K562 (cell line): Measurements from ENCODE around the gene PIKFYVE. TPM values are rescaled to one million over a fixed set of nuclear protein-coding genes. Genes with fewer than 3 reads are reported as not detected.
A peak's percentile ranks its signal among the peaks of the same experiment; 100 is the strongest.

Experiments
- ATAC-seq: fragments of 200-7000 bp; cut with Tn5 transposase; 3 replicates; pipeline ENCODE4 v1.9.1; 2020; ENCODE audit warnings: moderate library complexity
- BruUV-seq: library from RNA; stranded (reverse); fragments of 400-500 nt; replicated peaks from 2 replicates; lab custom pipeline; 2021; lab: Mats Ljungman, UMichigan
- CTCF ChIA-PET: fragments of 300-600 bp; formaldehyde crosslinking; extraction: SDS; loops from one replicate; lab custom pipeline; 2021; ENCODE audit warnings: low intra/inter-chr PET ratio; lab: Yijun Ruan, JAX
- POLR2A ChIA-PET: fragments of 300-600, 350-650 bp; sonication (Branson Sonifier 250); formaldehyde crosslinking; extraction: SDS; loops from one replicate; lab custom pipeline; 2021; ENCODE audit warnings: antibody characterized with exemption, inconsistent platforms; lab: Yijun Ruan, JAX
- DNase-seq, 4 experiments: peaks; one replicate each; pipeline versions ENCODE4 v3.0.0 to v3.0.0-alpha.2; 2011 to 2018; ENCODE audit warnings: low spot score in 3 of 4, mixed read lengths in 3 of 4; ENCODE audit errors: extremely low read depth in 1 of 4
- FAIRE-seq: peaks from 2 replicates; lab custom pipeline; 2011; peaks lifted over from hg19 to GRCh38; lab: Jason Lieb, UNC
- H2AFZ ChIP-seq: 2 replicates; pipeline ENCODE4 v1.6.0; 2011; ENCODE audit warnings: low read depth, low read length, control low read depth, inconsistent platforms
- H3K27ac ChIP-seq: fragments of 200-600 bp; 3 replicates; pipeline ENCODE4 v1.8.0; 2011; ENCODE audit warnings: low read depth, mild to moderate bottlenecking, control low read depth, inconsistent platforms, low read length, moderate library complexity, mixed read lengths; ENCODE audit errors: extremely low read depth
- H3K27me3 ChIP-seq, 2 experiments: fragments of 300-600 bp in 1 of 2; 2 replicates in 1 of 2; 3 replicates in 1 of 2; pipeline versions ENCODE4 v1.6.0 to v1.8.0; 2011; ENCODE audit warnings: inconsistent platforms in 2 of 2, low read length in 2 of 2, mild to moderate bottlenecking in 1 of 2, mixed read lengths in 1 of 2, moderate library complexity in 1 of 2; ENCODE audit not compliant: control insufficient read depth in 2 of 2, insufficient read depth in 2 of 2
- H3K36me3 ChIP-seq: fragments of 300-600 bp; 3 replicates; pipeline ENCODE4 v1.8.0; 2011; ENCODE audit warnings: mild to moderate bottlenecking, low read length, inconsistent platforms; ENCODE audit not compliant: control insufficient read depth, insufficient read depth
- H3K4me1 ChIP-seq, 2 experiments: fragments of 200-600 bp in 1 of 2; replicated peaks in 1 of 2; 2 replicates in 1 of 2; 3 replicates in 1 of 2; pipeline versions ENCODE4 v1.5.1 to v1.8.0; 2011; ENCODE audit warnings: inconsistent platforms in 2 of 2, low read length in 2 of 2, mild to moderate bottlenecking in 1 of 2, mixed read lengths in 1 of 2, moderate library complexity in 1 of 2; ENCODE audit not compliant: control insufficient read depth in 2 of 2, insufficient read depth in 2 of 2
- H3K4me2 ChIP-seq: 2 replicates; pipeline ENCODE4 v1.6.1; 2011; ENCODE audit warnings: low read length, control low read depth, inconsistent platforms, mixed read lengths; ENCODE audit not compliant: insufficient read depth
- H3K4me3 ChIP-seq: fragments of 200-600 bp; sonication (generic), shearing (Covaris generic); 2 replicates; pipeline ENCODE4 v1.5.1; 2016; ENCODE audit warnings: control low read depth, inconsistent platforms
- H3K79me2 ChIP-seq: fragments of 200-600 bp; 3 replicates; pipeline ENCODE4 v1.8.0; 2011; ENCODE audit warnings: low read length, inconsistent platforms; ENCODE audit not compliant: control insufficient read depth, insufficient read depth
- H3K9ac ChIP-seq, 2 experiments: 2 replicates each; pipeline versions ENCODE4 v1.6.0 to v1.6.1; 2011; ENCODE audit warnings: low read depth in 2 of 2, low read length in 2 of 2, control low read depth in 1 of 2, inconsistent platforms in 1 of 2, mild to moderate bottlenecking in 1 of 2, mixed read lengths in 1 of 2; ENCODE audit not compliant: insufficient read depth in 1 of 2
- H3K9me1 ChIP-seq: one replicate; pipeline ENCODE4 v1.6.0; 2011; ENCODE audit warnings: inconsistent platforms, mild to moderate bottlenecking, low read length, moderate library complexity; ENCODE audit not compliant: control insufficient read depth, insufficient read depth
- H3K9me3 ChIP-seq: replicated peaks from 2 replicates; pipeline ENCODE4 v1.5.1; 2011; ENCODE audit warnings: low read depth, low read length, inconsistent platforms; ENCODE audit not compliant: control insufficient read depth, insufficient read depth
- H4K20me1 ChIP-seq: replicated peaks from 2 replicates; pipeline ENCODE4 v1.6.1; 2011; ENCODE audit warnings: low read length, inconsistent platforms, mixed read lengths; ENCODE audit not compliant: control insufficient read depth, insufficient read depth
- ARID1B ChIP-seq: fragments of 450-650 bp; IDR thresholded peaks from 2 replicates; pipeline ENCODE4 v1.6.1; 2016; ENCODE audit warnings: antibody characterized with exemption, mild to moderate bottlenecking, inconsistent platforms
- CCNT2 ChIP-seq: IDR thresholded peaks from 2 replicates; pipeline ENCODE4 v1.6.1; 2011; ENCODE audit warnings: borderline replicate concordance, low read depth, mild to moderate bottlenecking, moderate library complexity, mixed read lengths, low read length; ENCODE audit not compliant: insufficient read length; ENCODE audit errors: extremely low read depth
- E2F4 ChIP-seq: sonication (generic); formaldehyde crosslinking; IDR thresholded peaks from 2 replicates; pipeline ENCODE4 v1.8.0; 2022; ENCODE audit warnings: mild to moderate bottlenecking, low read depth, missing genetic modification reagents
- MXD1 ChIP-seq: fragments of 250-450 bp; sonication (Bioruptor Pico); IDR thresholded peaks from 2 replicates; pipeline ENCODE4 v1.8.0; 2021; ENCODE audit warnings: borderline replicate concordance, mild to moderate bottlenecking, moderate library complexity; ENCODE audit not compliant: poor library complexity, severe bottlenecking
- NFATC3 ChIP-seq: fragments of 450-650 bp; IDR thresholded peaks from 2 replicates; pipeline ENCODE4 v1.6.1; 2017; ENCODE audit warnings: mild to moderate bottlenecking
- PBX2 ChIP-seq, 2 experiments: IDR thresholded peaks in 1 of 2; conservative IDR thresholded peaks in 1 of 2; 2 replicates each; pipeline ENCODE4 v1.6.1; 2016; ENCODE audit warnings: low read depth in 2 of 2, mild to moderate bottlenecking in 1 of 2, missing compliant biosample characterization in 1 of 2, missing genetic modification characterization in 1 of 2, moderate library complexity in 1 of 2
- TCF3 ChIP-seq: sonication (generic); formaldehyde crosslinking; IDR thresholded peaks from 2 replicates; pipeline ENCODE4 v1.4.0; 2020; ENCODE audit warnings: mild to moderate bottlenecking, missing genetic modification reagents
- TRIM28 ChIP-seq: fragments of 450-650 bp; IDR thresholded peaks from 2 replicates; pipeline ENCODE4 v1.6.1; 2017
- TSC22D4 ChIP-seq: fragments of 450-650 bp; IDR thresholded peaks from 2 replicates; pipeline ENCODE4 v1.6.1; 2016; ENCODE audit warnings: missing genetic modification characterization, missing biosample characterization, control low read depth
- ZNF174 ChIP-seq: fragments of 250-450 bp; sonication (Bioruptor Pico); IDR thresholded peaks from 2 replicates; pipeline ENCODE4 v1.4.0; 2020; ENCODE audit warnings: mild to moderate bottlenecking
- ZNF280B ChIP-seq: fragments of 250-450 bp; sonication (Bioruptor Pico); IDR thresholded peaks from 2 replicates; pipeline ENCODE4 v1.5.1; 2021; ENCODE audit warnings: mild to moderate bottlenecking
- ZNF41 ChIP-seq: fragments of 250-450 bp; sonication (Bioruptor Pico); conservative IDR thresholded peaks from 2 replicates; pipeline ENCODE4 v1.4.0; 2020; ENCODE audit warnings: mild to moderate bottlenecking
- ZNF639 ChIP-seq, 2 experiments: fragments of 200-800 bp in 1 of 2; sonication (Bioruptor generic) in 1 of 2; sonication (generic) in 1 of 2; formaldehyde crosslinking in 1 of 2; IDR thresholded peaks in 1 of 2; conservative IDR thresholded peaks in 1 of 2; 2 replicates each; pipeline versions ENCODE4 v1.5.0 to v1.6.1; 2016 to 2020; ENCODE audit warnings: missing compliant biosample characterization in 1 of 2, missing genetic modification characterization in 1 of 2, missing genetic modification reagents in 1 of 2
- WGBS: fragments of 100-300 bp; shearing (Covaris generic); methylation state at CpG from one replicate; pipeline ENCODE4 v1.1.6; 2016; ENCODE audit warnings: low coverage, mixed read lengths; ENCODE audit not compliant: insufficient coverage; ENCODE audit errors: missing lambda C conversion rate; 5-methylcytosine and 5-hydroxymethylcytosine counted together
- in situ Hi-C: fragments of 300-500 bp; cut with MboI; formaldehyde crosslinking; loops from 4 replicates; pipeline ENCODE4 v1.15.0; 2018; ENCODE audit warnings: inconsistent platforms, mixed read lengths
- intact Hi-C: fragments of 100-400 bp; cut with micrococcal nuclease; formaldehyde crosslinking; loops from 2 replicates; pipeline ENCODE4 v1.14.2; 2022
- polyA plus RNA-seq, 8 experiments: library from polyadenylated mRNA; depleted of rRNA in 4 of 8; stranded (reverse) in 5 of 8; unstranded in 3 of 8; fragments of >200 nt; fragmentation: Nextera tagmentation in 2 of 8; fragmentation: Illumina TruSeq in 1 of 8; extraction: Ambion mirVana in 2 of 8; extraction: Trizol in 1 of 8; gene quantifications; 2 replicates each; pipeline versions ENCODE4 v1.2.1 to v1.2.3, GENCODE V29; 2011 to 2014; ENCODE audit warnings: inconsistent platforms in 1 of 8, missing spikeins in 1 of 8
- total RNA-seq, 7 experiments: library from RNA; depleted of rRNA in 6 of 7; stranded (reverse); fragments of >200 nt in 6 of 7; fragmentation: Illumina TruSeq in 2 of 7; extraction: Trizol in 2 of 7; gene quantifications; 2 replicates each; pipeline versions ENCODE4 v1.2.1 to v1.2.3, GENCODE V29; 2011 to 2021; ENCODE audit warnings: low replicate concordance in 1 of 7

The PIKFYVE gene
- total and polyA plus RNA-seq, 9 of the 15 experiments (the other 6 are each of a cell fraction or from before 2014, with no cell fraction given), result 3.6 to 25.6 (median 16.7) TPM

GRCh38 chr2:208304157-208304556 is 38.1 kb downstream of the PIKFYVE start:
- Histone ChIP-seq H3K4me1 (peaks cover 0 to 6% of the 10 kb centered on the region in 2 experiments; a peak in 2 of 5 replicates), H2AFZ (no peak overlapping the region), H3K4me2 (no peak overlapping the region), H3K36me3 (peaks cover 63% of the 10 kb centered on the region), H3K27me3 (no peaks in the 10 kb centered on the region), H3K4me3 (no peak overlapping the region), H3K9me3 (no peaks in the 10 kb centered on the region), H3K27ac (no peak overlapping the region), H3K9ac (no peak overlapping the region), H3K9me1 (no peaks in the 10 kb centered on the region), H4K20me1 (no peaks in the 10 kb centered on the region), H3K79me2 (no peaks in the 10 kb centered on the region)
- ChIA-PET POLR2A (interaction anchor here (1.0 to 1.2 kb wide), 3 partner anchors 18 to 36 kb away, joined by 3 to 5 read pairs (median 3); no protein-coding TSS in a partner anchor), CTCF (no interaction called here)
- BruUV-seq, result no TSS peak
- peak in 1 of 4 experiments; percentile 6 for DNase-seq
- in situ Hi-C loops, result no loop called here
- ATAC-seq, result no peak
- intact Hi-C loops, result no loop called here
- FAIRE-seq, result no peak
- WGBS, result 42% methylated on average over 4 of the region's 4 CpGs
- TF ChIP-seq E2F4 (CRISPR knock-in tag) (no peak), ZNF639 (CRISPR knock-in tag; conservative IDR thresholded peaks at IDR 0.05 in 1 of 2, IDR thresholded peaks at IDR 0.05 in 1 of 2) (no peak), TRIM28 (no peak), ZNF41 (CRISPR knock-in tag) (no peak), ZNF280B (CRISPR knock-in tag) (no peak), CCNT2 (peak; percentile 46), ZNF174 (CRISPR knock-in tag) (no peak), MXD1 (CRISPR knock-in tag) (no peak), TSC22D4 (tag) (no peak), NFATC3 (no peak), ARID1B (peak; percentile 57), PBX2 (CRISPR knock-in tag; IDR thresholded peaks at IDR 0.05; ENCODE audit: low read depth) (no peak), PBX2 (tag; conservative IDR thresholded peaks at IDR 0.05; ENCODE audit: low read depth) (peak; percentile 79), TCF3 (CRISPR knock-in tag) (peak; percentile 21; the same call in 1 of the 2 replicates)
